ELR (cell line): ENCODE measurements around the gene E2F6.

ENCODE experiments used
- DNase-seq: peaks from one replicate; pipeline ENCODE4 v3.0.0-alpha.2; 2015; ENCODE audit warnings: low read depth

Gene E2F6

DNA sequence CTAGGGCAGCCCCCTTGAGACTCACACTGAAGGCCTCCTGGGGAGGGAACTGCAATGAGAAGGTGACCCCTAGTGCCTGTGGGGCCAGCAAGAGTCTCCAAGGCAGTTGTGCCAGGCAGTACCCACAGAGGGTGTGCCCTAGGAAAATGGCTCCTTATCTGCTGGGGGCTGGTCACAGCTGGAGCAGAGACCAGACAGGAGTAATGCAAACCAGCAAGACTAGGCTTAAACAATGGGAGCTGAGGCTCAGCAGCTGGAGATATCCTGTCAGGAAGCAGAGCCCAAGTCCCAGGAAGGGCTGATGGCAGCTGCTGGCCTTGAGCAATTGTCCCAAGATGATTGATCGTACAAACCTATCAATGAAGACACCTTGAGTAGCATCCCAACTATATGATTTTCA is 26.8 kb upstream of the E2F6 start:
- no peak for DNase-seq

DNA sequence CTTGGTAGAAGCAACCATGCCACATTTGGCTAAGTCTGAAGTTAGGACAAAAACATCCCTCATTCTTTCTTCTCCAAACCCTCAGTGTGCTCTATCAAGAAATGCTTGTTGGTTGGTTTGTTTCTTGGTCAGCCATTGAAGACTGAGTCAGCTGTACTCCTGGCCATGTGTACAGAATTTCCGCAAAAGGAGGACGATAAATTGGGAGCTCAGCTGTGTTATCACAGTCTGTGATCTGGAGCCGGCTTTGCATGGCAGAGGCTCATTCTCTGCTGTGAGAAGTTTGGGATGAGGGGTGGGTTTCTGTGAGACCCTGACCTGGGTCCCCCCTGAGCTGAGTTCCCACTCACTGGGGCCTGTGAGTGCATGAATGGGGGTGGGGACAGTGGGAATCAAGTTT is 26.3 kb upstream of the E2F6 start:
- no peak for DNase-seq

DNA sequence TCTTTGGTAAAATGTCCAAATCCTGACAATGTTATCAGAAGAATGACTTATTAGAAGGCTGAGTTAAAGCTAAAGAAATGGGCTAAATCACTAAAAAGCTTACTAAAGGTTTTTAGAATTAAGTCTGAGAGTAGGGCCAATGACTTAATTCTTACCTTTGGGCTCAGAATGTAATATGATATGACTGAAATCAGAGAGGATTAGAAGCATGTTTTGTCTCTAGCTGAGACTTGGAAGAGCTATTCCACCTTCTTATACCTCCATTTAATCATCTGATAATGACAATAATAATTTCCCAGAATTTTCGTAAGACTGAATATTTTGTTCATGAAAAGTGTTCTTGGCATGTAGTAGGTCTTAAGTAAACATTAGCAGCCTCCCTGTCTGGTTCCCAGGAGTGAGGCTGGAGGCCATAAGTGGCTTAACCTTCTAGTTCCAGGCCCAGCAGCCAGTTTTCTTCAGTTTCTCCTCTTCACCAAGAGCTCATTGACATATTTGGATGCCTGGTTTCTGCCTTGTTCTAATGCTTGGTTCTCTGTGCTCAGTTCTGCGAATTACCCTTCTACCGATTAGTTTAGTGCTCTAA is 25.5 kb upstream of the E2F6 start:
- no peak for DNase-seq

DNA sequence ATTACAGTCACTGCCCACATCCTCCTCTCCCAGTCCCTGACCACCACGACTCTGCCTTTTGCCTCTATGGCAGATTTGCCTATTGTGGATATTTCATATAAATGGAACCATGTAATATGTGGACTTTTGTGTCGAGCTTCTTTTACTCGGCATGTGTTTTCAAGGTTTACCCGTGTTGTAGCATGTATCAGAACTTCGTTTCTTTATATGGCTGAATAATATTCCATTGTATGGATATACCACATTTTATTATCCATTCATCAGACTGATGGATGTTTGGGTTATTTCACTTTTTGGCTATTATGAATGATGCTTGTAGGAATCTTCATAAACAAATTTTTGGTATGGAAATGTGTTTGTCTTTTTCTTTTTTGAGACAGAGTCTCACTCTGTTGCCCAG is 24.2 kb upstream of the E2F6 start:
- no peak for DNase-seq

DNA sequence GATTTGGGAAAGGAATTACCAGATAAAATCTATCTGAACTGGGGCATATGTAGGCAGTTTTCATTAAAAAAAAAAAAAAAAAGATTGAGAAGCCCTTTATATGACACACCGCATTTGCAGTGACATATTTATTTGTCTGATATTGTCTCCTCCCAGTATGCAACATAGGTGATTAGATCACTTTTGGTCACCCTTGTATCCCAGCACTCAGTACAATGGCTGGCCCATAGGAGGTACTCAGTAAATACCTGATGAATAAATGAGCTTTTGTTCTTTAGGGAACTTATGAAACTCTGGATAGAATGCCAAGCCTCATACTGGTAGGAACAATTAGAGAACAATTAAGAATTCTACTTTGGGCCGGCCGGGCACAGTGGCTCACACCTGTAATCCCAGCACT is 22.8 kb upstream of the E2F6 start:
- DNase-seq: no peak

GRCh38 chr2:11483806-11484617 is 18.1 kb upstream of the E2F6 start:
- DNase-seq: no peak

- no peak for DNase-seq
Observed at GRCh38 chr2:11482473-11483035, 16.6 kb upstream of the E2F6 start.

DNA sequence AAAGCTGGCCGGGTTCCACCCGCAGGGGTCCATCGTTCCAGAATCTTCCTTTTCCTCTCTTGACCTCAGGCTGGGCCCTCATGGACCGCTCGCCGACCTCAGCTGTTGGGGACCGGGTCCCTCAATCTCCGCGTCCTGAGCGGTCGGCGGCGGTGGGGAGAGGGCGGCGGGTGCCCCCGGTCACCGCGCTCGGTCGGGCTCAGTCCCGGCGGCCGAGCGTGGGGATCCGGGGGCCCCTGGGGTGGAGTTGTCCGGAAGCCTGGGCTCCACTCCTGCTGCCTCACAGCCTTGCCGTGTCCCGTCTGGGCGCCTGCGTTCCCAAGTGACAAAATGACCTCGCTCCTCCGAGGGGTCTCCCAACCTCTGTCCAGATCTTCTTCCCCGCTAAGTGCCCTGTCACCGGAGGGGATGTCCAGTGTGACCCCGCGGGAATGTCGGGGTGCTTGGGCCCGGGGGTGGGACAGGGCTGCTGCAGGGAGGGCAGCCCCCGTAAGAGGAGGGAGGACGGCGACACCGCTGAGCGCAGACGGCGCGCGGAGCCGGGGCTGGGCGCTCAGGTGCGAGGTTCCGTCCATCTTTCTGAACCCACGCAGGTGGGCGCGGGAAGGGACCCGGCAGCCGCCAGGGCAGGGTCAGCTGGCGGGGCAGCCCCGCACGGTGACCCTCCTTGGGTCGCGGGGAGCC is 16.0 kb upstream of the E2F6 start:
- no peak for DNase-seq

GRCh38 chr2:11481426-11481788 is 15.4 kb upstream of the E2F6 start:
- DNase-seq: no peak

DNA sequence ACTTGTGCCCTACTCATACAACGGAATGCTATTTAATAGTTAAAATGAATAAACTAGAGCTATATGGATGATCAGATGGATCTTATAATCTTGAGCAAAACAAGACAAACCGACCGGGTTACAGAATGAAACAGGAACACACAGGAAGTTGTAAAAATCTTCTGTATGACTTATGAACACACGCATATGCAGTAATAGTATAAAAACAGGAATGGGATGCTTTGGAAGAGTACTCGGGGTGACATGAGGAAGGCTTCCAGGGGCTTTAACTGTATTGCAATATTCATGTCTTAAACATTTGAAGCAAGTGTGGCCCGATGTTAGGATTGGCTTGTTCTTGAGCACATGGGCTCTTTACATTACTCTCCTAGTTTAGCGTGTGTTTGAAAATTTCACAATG is 14.9 kb upstream of the E2F6 start:
- DNase-seq: no peak

GRCh38 chr2:11480406-11480805 is 14.4 kb upstream of the E2F6 start:
- no peak for DNase-seq

DNA sequence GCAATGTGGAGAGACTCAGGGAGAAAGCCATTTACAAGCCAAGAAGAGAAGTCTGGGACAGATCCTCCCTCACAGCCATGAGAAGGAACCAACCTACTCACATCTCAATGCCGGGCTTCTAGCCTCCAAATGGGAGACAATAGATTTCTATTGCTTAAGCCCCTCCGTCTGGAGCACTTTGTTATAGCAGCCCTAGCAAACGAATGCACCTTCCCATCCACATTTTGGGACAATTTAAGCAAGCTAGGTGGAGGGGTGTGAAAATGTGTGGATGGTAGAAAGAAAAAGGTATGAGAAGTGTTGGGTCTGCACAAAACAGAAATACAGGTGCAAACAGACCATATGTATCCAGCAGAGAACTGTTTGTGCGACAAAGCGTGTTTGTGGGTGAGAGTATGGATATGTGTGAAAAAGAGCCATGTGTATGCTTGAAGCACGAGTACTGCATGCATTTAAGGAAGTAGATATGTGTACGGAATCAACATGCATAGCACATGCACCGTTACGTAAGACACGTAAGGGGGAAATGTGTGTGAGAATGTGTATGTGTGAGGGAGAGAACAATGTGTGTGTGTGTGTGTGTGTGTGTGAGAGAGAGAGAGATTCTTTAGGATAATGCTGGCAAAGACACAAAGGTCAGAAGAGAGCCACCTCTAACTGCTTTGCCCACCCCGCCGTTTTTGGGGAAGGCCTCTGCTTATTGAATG is 13.1 kb upstream of the E2F6 start:
- DNase-seq: no peak

DNA sequence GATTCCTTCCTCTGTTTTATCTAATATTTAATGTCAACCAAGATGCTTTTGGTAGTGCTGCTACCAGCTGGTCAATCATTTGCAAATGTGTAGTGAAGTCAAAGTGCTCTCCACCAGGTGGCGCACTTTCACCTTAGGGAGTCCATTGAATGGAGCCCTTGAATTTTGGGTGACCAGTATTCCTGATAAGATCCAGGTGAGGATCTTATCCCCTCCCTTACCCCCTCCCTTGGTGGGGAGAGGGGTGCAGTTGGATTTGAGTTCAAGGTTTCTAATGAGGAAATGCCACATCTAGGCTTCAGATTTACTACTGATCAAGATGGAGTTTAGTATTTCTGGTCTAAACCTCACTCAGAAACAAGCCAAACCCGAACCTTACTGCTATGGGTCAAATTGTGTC is 12.0 kb upstream of the E2F6 start:
- DNase-seq: peak; percentile 83

DNA sequence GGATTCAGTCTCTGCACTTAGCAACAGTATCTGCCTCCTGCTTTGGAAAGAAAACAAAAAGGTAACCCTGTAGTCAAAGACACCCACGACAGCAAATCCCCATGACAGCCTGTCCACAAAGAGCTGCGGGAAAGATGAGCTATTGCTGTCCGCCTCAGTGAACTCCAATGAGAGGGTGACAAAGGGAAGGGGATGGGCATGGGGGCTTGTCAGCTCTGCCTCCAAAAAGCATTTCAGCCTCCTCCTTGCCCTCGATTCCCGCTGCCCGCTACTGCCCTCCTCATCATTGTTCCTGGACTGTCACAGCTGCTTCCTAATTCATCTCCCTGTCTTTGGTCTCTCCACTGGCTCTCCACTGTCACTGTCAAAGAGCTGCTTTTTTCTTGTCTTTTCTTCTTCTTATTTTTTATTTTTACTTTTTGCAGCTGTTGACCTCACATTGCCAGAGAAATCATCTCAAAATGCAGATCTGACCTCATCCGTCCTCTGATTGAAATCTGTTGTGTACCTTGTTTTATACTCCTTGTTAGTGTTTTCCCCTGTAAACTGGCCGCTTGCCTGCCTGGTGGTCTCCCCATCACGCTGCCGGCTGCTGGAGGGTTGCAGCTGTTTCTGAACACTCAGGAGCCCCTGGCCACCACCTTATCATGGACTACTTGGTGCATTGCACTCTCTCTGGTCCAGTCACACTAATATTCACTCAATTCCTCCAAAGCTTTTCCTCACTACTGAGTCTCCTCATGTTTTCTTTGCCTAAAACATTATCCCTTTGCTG is 7.9 kb upstream of the E2F6 start:
- no peak for DNase-seq

GRCh38 chr2:11467749-11468148 is 1.8 kb upstream of the E2F6 start:
- DNase-seq: no peak

DNA sequence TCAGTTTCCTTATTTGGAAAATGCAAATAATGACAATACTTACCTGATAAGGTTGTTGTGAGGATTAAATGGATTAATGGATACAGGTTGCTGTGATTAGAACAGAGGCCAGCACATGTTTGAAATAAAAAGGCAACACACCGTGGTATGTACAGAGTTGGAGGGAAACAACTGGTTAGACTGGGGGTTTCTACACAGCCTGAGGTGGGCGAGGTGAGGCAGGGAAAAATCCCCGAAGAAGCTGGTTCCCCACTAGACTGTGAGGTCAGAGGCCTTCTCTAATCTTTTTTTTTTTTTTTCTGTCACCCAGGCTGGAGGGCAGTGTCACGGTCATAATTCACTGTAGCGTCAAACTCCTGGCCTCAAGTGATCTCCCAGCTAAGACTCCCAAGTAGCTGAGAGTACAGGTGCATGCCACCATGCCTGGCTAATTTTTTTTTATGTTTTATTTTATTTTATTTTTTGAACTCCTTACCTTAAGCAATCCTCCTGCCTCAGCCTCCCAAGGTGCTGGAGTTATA is 1.2 kb upstream of the E2F6 start:
- DNase-seq: no peak

DNA sequence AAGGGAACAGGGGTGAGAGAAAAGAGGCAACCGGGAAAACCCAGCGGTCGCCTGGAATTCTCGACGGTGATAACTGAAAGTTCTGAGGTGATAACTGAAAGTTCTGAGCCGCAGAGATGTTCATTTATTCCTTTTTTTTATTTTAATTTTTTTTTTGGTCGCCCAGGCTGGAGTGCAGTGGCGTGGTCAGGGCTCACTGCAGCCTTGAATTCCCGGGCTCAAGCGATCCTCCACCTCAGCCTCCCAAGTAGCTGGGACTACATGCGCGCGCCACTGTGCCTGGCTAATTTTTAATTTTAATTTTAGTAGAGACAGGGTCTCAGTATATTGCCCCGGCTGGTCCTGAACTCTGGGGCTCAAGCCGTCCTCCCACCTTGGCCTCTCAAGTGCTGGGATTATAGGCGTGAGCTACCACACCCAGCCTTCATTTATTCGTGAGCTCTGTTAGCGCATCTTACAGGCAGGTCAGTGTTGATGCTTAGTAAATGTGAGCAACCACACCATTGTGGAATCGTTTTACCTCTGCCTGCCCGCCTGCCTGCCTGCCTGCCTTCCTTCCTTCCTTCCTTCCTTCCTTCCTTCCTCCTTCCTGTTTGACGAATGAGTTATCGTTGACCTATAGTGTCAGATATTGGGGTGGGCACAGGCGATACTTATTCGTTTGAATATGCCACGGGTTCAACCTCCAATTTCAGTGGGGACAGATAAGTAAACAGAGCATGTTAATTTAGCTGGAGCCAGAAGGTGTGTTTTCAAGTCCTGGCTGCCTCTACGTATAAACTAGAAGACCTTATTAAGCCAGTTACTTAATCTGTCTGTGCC is 557 bp upstream of the E2F6 start:
- no peak for DNase-seq

DNA sequence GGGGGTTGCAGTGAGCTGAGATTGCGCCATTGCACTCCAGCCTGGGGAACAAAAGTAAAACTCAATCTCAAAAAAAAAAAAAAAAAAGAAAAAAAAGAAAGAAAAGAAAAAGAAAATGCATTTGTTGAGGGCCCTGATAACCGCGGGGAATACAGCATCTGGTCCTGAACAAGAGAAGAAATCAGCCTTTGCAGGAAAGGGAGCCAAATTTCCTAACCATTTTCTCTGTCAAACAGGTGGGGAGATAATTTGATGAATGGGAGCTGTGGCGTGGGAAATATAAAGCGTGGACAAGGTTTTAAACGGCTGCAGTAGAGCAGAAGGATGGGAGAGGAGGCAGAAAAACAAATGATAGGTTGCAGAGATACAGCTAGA is 864 bp downstream of the E2F6 start:
- no peak for DNase-seq

- DNase-seq: no peak
Observed at GRCh38 chr2:11459816-11460215, 6.1 kb downstream of the E2F6 start.

DNA sequence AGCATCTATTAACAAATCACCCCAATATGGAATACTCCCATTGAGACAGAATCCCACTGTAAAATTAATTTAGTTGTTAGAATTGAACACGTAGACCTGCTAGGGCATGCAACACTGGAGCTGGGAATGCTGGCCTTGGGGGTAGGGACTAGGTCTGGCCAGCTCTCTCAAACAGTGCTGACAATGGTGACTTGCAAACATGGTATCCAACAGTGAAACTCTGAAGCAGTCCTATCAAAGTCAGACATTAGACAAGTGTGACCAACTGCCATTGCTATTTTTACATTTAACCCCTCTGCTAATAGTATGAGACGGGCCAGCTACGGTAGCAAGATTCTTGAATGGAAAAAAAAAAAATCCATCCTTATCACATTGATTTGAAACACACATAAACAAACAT is 7.2 kb downstream of the E2F6 start:
- DNase-seq: no peak

- no peak for DNase-seq
Observed at GRCh38 chr2:11457935-11458334, 8.0 kb downstream of the E2F6 start.
